Measurements from ENCODE around the gene NAGPA.

NAGPA gene

GRCh38 chr16:5018793-5019192 is 14.9 kb downstream of the NAGPA start:
- Histone ChIP-seq H3K36me3 (ENCODE audit: control insufficient read depth in 1 of 2, insufficient read depth in 2 of 2, low read length in 2 of 2) (no peaks in the 10 kb centered on the region), H3K9me3 (ENCODE audit: control insufficient read depth in 1 of 2, low read length in 2 of 2) (no peaks in the 10 kb centered on the region), H3K27ac (ENCODE audit: low read depth, low read length) (no peak overlapping the region), H3K4me1 (ENCODE audit: control insufficient read depth in 1 of 2, insufficient read depth in 2 of 2, low read length in 2 of 2) (peaks cover 0 to 4% of the 10 kb centered on the region in 2 donors), H3K9ac (ENCODE audit: low read depth in 1 of 2, low read length in 2 of 2) (no peak overlapping the region), H3K27me3 (ENCODE audit: control insufficient read depth in 1 of 2, insufficient read depth in 2 of 2, low read length in 2 of 2) (no peaks in the 10 kb centered on the region), H3K4me3 (ENCODE audit: low read depth in 1 of 2, low read length in 2 of 2) (no peak overlapping the region)

DNA sequence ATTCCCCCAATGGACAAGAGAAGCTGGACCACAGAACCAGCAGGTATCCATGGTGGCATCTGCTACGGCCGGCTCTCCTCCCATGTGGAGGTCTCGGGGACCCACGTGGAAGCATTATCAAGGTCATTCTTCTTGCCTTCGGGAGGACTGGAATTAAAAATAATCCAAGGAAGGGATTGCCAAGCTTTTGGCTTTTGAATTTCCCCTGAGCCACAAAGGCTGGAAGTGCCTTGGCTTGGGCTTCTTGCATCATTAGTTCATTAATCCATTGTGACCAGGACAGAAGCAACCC is 16.1 kb downstream of the NAGPA start:
- no peak overlapping the region for H3K27ac ChIP-seq (ENCODE audit: low read depth, low read length)
- no peak overlapping the region for H3K9ac ChIP-seq (ENCODE audit: low read depth in 1 of 2, low read length in 2 of 2)
- no peaks in the 10 kb centered on the region for H3K9me3 ChIP-seq (ENCODE audit: control insufficient read depth in 1 of 2, low read length in 2 of 2)
- H3K4me3 ChIP-seq (ENCODE audit: low read depth in 1 of 2, low read length in 2 of 2), result no peak overlapping the region
- no peaks in the 10 kb centered on the region for H3K36me3 ChIP-seq (ENCODE audit: control insufficient read depth in 1 of 2, insufficient read depth in 2 of 2, low read length in 2 of 2)
- H3K4me1 ChIP-seq (ENCODE audit: control insufficient read depth in 1 of 2, insufficient read depth in 2 of 2, low read length in 2 of 2), result peaks cover 0 to under 1% of the 10 kb centered on the region in 2 donors
- H3K27me3 ChIP-seq (ENCODE audit: control insufficient read depth in 1 of 2, insufficient read depth in 2 of 2, low read length in 2 of 2), result no peaks in the 10 kb centered on the region

GRCh38 chr16:5016967-5017677 is 16.6 kb downstream of the NAGPA start:
- no peaks in the 10 kb centered on the region for H3K4me1 ChIP-seq (ENCODE audit: control insufficient read depth in 1 of 2, insufficient read depth in 2 of 2, low read length in 2 of 2)

GRCh38 chr16:5015887-5016286 is 17.8 kb downstream of the NAGPA start:
- Histone ChIP-seq H3K27ac (ENCODE audit: low read depth, low read length) (no peak overlapping the region), H3K9ac (ENCODE audit: low read depth in 1 of 2, low read length in 2 of 2) (no peak overlapping the region), H3K4me3 (ENCODE audit: low read depth in 1 of 2, low read length in 2 of 2) (no peak overlapping the region), H3K4me1 (ENCODE audit: control insufficient read depth in 1 of 2, insufficient read depth in 2 of 2, low read length in 2 of 2) (no peaks in the 10 kb centered on the region), H3K9me3 (ENCODE audit: control insufficient read depth in 1 of 2, low read length in 2 of 2) (no peaks in the 10 kb centered on the region), H3K27me3 (ENCODE audit: control insufficient read depth in 1 of 2, insufficient read depth in 2 of 2, low read length in 2 of 2) (no peaks in the 10 kb centered on the region), H3K36me3 (ENCODE audit: control insufficient read depth in 1 of 2, insufficient read depth in 2 of 2, low read length in 2 of 2) (no peaks in the 10 kb centered on the region)

More at GRCh38 chr16:5016967-5017677, 16.6 kb downstream of the NAGPA start:
- no peaks in the 10 kb centered on the region for H3K36me3 ChIP-seq (ENCODE audit: control insufficient read depth in 1 of 2, insufficient read depth in 2 of 2, low read length in 2 of 2)
- H3K4me3 ChIP-seq (ENCODE audit: low read depth in 1 of 2, low read length in 2 of 2), result no peak overlapping the region
- no peak overlapping the region for H3K27ac ChIP-seq (ENCODE audit: low read depth, low read length)
- H3K9me3 ChIP-seq (ENCODE audit: control insufficient read depth in 1 of 2, low read length in 2 of 2), result no peaks in the 10 kb centered on the region
- H3K27me3 ChIP-seq (ENCODE audit: control insufficient read depth in 1 of 2, insufficient read depth in 2 of 2, low read length in 2 of 2), result no peaks in the 10 kb centered on the region
- H3K9ac ChIP-seq (ENCODE audit: low read depth in 1 of 2, low read length in 2 of 2), result no peak overlapping the region

DNA sequence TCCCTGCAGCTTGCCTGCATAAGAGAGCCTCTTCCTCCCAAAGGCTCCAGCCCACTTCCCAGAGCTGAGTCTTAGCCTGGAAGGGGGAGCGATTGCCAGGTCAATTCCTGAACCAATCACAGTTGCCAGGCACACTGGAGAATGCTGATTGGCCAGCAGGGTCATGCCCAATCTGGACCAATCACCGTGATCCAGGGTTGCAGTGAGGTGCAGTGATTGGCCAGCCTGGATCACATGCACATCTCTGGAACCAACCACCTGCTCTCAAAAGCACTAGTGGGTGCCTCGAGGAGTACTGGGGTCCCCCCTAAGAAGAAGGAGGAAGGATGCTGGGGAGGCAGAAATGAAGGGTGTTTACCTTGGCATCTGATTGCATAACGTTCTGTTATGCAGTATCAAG is 18.4 kb downstream of the NAGPA start:
- H3K9ac ChIP-seq (ENCODE audit: low read depth in 1 of 2, low read length in 2 of 2), result no peak overlapping the region
- H3K9me3 ChIP-seq (ENCODE audit: control insufficient read depth in 1 of 2, low read length in 2 of 2), result no peaks in the 10 kb centered on the region
- no peaks in the 10 kb centered on the region for H3K4me1 ChIP-seq (ENCODE audit: control insufficient read depth in 1 of 2, insufficient read depth in 2 of 2, low read length in 2 of 2)
- H3K36me3 ChIP-seq (ENCODE audit: control insufficient read depth in 1 of 2, insufficient read depth in 2 of 2, low read length in 2 of 2), result no peaks in the 10 kb centered on the region
- H3K27me3 ChIP-seq (ENCODE audit: control insufficient read depth in 1 of 2, insufficient read depth in 2 of 2, low read length in 2 of 2), result no peaks in the 10 kb centered on the region
- no peak overlapping the region for H3K4me3 ChIP-seq (ENCODE audit: low read depth in 1 of 2, low read length in 2 of 2)
- H3K27ac ChIP-seq (ENCODE audit: low read depth, low read length), result no peak overlapping the region

DNA sequence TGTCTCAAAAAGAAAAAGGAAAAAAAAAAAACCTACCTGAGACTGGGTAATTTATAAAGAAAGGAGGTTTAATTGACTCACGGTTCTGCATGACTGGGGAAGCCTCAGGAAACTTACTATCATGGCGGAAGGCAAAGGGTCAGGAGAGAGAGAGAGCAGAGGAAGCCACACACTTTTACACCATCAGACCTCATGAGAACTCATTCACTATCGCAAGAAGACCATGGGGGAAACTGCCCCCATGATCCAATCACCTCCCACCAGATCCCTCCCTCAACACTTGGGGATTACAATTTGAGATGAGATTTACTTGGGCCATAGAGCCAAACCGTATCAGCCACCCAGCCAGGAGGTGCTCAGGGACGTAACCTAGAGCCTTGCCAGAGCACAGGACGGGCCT is 20.8 kb downstream of the NAGPA start:
- no peaks in the 10 kb centered on the region for H3K9me3 ChIP-seq (ENCODE audit: control insufficient read depth in 1 of 2, low read length in 2 of 2)
- H3K27me3 ChIP-seq (ENCODE audit: control insufficient read depth in 1 of 2, insufficient read depth in 2 of 2, low read length in 2 of 2), result no peaks in the 10 kb centered on the region
- H3K36me3 ChIP-seq (ENCODE audit: control insufficient read depth in 1 of 2, insufficient read depth in 2 of 2, low read length in 2 of 2), result no peaks in the 10 kb centered on the region
- H3K9ac ChIP-seq (ENCODE audit: low read depth in 1 of 2, low read length in 2 of 2), result no peak overlapping the region
- no peaks in the 10 kb centered on the region for H3K4me1 ChIP-seq (ENCODE audit: control insufficient read depth in 1 of 2, insufficient read depth in 2 of 2, low read length in 2 of 2)
- H3K27ac ChIP-seq (ENCODE audit: low read depth, low read length), result no peak overlapping the region
- H3K4me3 ChIP-seq (ENCODE audit: low read depth in 1 of 2, low read length in 2 of 2), result no peak overlapping the region

DNA sequence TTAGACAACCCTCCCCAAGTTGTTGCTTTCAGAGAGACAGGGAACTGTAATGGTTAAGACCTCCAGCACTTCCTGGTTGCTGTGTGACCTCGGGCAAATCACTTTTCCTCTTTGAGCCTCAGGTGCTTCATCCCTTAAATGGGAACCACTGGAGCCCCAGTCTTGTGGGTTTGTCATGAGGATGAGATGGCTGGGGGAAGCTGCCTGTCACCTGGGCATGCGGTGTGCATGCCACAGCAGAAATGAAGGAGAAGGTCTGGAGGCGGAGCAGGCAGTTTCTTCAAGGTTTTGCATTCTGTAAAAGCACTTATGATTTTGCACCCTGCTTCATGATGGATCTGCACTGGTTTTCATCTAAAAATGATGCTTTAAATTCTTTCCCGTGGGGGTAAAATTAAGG is 22.1 kb downstream of the NAGPA start:
- Histone ChIP-seq H3K27ac (ENCODE audit: low read depth, low read length) (no peak overlapping the region), H3K4me3 (ENCODE audit: low read depth in 1 of 2, low read length in 2 of 2) (no peak overlapping the region), H3K9me3 (ENCODE audit: control insufficient read depth in 1 of 2, low read length in 2 of 2) (no peaks in the 10 kb centered on the region), H3K9ac (ENCODE audit: low read depth in 1 of 2, low read length in 2 of 2) (no peak overlapping the region), H3K4me1 (ENCODE audit: control insufficient read depth in 1 of 2, insufficient read depth in 2 of 2, low read length in 2 of 2) (no peaks in the 10 kb centered on the region), H3K27me3 (ENCODE audit: control insufficient read depth in 1 of 2, insufficient read depth in 2 of 2, low read length in 2 of 2) (no peaks in the 10 kb centered on the region), H3K36me3 (ENCODE audit: control insufficient read depth in 1 of 2, insufficient read depth in 2 of 2, low read length in 2 of 2) (no peaks in the 10 kb centered on the region)

DNA sequence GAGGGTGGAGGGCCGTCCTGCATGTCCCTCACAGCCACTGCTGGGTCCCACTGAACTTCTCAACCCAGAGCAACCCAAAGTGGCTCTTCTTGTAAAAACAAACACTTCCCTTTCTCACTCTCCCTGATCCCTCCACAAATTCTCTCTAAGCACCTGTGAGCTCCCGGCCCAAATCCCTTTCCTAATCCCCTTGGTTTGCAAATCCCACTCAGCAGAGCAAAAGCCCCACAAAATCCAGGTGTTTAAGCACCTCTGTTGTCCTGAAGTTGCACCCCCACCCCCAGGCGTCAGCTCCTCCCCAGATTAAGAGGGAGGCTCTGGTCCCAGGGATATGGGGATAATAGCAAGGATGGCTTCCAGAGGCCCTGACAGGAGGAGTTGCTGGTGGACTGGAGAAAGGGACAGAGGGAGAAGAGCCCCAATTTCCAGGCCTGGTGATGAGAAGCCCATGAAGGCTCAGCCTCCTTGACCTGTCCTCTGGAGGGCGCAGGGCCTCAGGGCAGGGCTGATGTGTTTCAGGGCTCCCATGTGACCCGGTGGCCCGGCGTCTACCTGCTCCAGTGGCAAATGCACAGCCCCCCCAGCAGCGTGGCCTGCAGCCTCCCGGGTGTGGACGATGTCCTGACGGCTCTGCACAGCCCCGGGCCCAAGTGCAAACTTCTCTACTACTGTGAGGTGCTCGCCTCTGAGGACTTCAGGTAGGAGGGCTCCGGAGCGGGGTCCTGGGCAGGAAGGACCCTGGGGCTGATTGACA is 23.0 kb downstream of the NAGPA start:
- no peak overlapping the region for H3K4me3 ChIP-seq (ENCODE audit: low read depth in 1 of 2, low read length in 2 of 2)
- H3K9ac ChIP-seq (ENCODE audit: low read depth in 1 of 2, low read length in 2 of 2), result no peak overlapping the region
- no peaks in the 10 kb centered on the region for H3K4me1 ChIP-seq (ENCODE audit: control insufficient read depth in 1 of 2, insufficient read depth in 2 of 2, low read length in 2 of 2)

GRCh38 chr16:5008311-5008731 is 25.4 kb downstream of the NAGPA start:
- no peak overlapping the region for H3K4me3 ChIP-seq (ENCODE audit: low read depth in 1 of 2, low read length in 2 of 2)
- no peaks in the 10 kb centered on the region for H3K27me3 ChIP-seq (ENCODE audit: control insufficient read depth in 1 of 2, insufficient read depth in 2 of 2, low read length in 2 of 2)
- no peak overlapping the region for H3K27ac ChIP-seq (ENCODE audit: low read depth, low read length)
- H3K36me3 ChIP-seq (ENCODE audit: control insufficient read depth in 1 of 2, insufficient read depth in 2 of 2, low read length in 2 of 2), result no peaks in the 10 kb centered on the region
- no peak overlapping the region for H3K9ac ChIP-seq (ENCODE audit: low read depth in 1 of 2, low read length in 2 of 2)
- H3K9me3 ChIP-seq (ENCODE audit: control insufficient read depth in 1 of 2, low read length in 2 of 2), result no peaks in the 10 kb centered on the region
- no peaks in the 10 kb centered on the region for H3K4me1 ChIP-seq (ENCODE audit: control insufficient read depth in 1 of 2, insufficient read depth in 2 of 2, low read length in 2 of 2)

More for the DNA sequence above, 23.0 kb downstream of the NAGPA start:
- Histone ChIP-seq H3K36me3 (ENCODE audit: control insufficient read depth in 1 of 2, insufficient read depth in 2 of 2, low read length in 2 of 2) (no peaks in the 10 kb centered on the region), H3K27me3 (ENCODE audit: control insufficient read depth in 1 of 2, insufficient read depth in 2 of 2, low read length in 2 of 2) (no peaks in the 10 kb centered on the region), H3K27ac (ENCODE audit: low read depth, low read length) (no peak overlapping the region), H3K9me3 (ENCODE audit: control insufficient read depth in 1 of 2, low read length in 2 of 2) (no peaks in the 10 kb centered on the region)

GRCh38 chr16:5007256-5007655 is 26.5 kb downstream of the NAGPA start:
- Histone ChIP-seq H3K4me3 (ENCODE audit: low read depth in 1 of 2, low read length in 2 of 2) (no peak overlapping the region), H3K27me3 (ENCODE audit: control insufficient read depth in 1 of 2, insufficient read depth in 2 of 2, low read length in 2 of 2) (no peaks in the 10 kb centered on the region), H3K9me3 (ENCODE audit: control insufficient read depth in 1 of 2, low read length in 2 of 2) (no peaks in the 10 kb centered on the region), H3K36me3 (ENCODE audit: control insufficient read depth in 1 of 2, insufficient read depth in 2 of 2, low read length in 2 of 2) (no peaks in the 10 kb centered on the region), H3K9ac (ENCODE audit: low read depth in 1 of 2, low read length in 2 of 2) (no peak overlapping the region), H3K27ac (ENCODE audit: low read depth, low read length) (no peak overlapping the region), H3K4me1 (ENCODE audit: control insufficient read depth in 1 of 2, insufficient read depth in 2 of 2, low read length in 2 of 2) (no peaks in the 10 kb centered on the region)

Measured in duodenal mucosa (tissue), 2 donors.